WTC11 (cell line): ENCODE data around the gene SHKBP1.

Experiments
- CREB1 ChIP-seq: sonication (generic); formaldehyde crosslinking; IDR thresholded peaks from 2 replicates; pipeline ENCODE4 v1.8.0; 2023; ENCODE audit warnings: mild to moderate bottlenecking, missing genetic modification reagents
- ESRRA ChIP-seq: sonication (generic); formaldehyde crosslinking; IDR thresholded peaks from 2 replicates; pipeline ENCODE4 v1.8.1; 2022; ENCODE audit warnings: mild to moderate bottlenecking, missing genetic modification reagents, borderline replicate concordance
- MYBL2 ChIP-seq: sonication (generic); formaldehyde crosslinking; IDR thresholded peaks from 2 replicates; pipeline ENCODE4 v1.8.1; 2023; ENCODE audit warnings: mild to moderate bottlenecking, moderate library complexity, missing genetic modification reagents
- NFYB ChIP-seq: sonication (generic); formaldehyde crosslinking; conservative IDR thresholded peaks from 2 replicates; pipeline ENCODE4 v1.8.0; 2022; ENCODE audit warnings: low read depth, missing genetic modification reagents
- ZNF263 ChIP-seq: sonication (generic); formaldehyde crosslinking; IDR thresholded peaks from 2 replicates; pipeline ENCODE4 v1.8.1; 2022; ENCODE audit warnings: low read depth, mild to moderate bottlenecking, moderate library complexity, missing genetic modification reagents
- TF ChIP-seq, protein P1 (sequence below): fragments of 200-600 bp; IDR thresholded peaks from 2 replicates; pipeline ENCODE4 v1.8.0; 2022; ENCODE audit warnings: antibody characterized with exemption
- TF ChIP-seq, protein P2 (sequence below): sonication (generic); formaldehyde crosslinking; IDR thresholded peaks from 2 replicates; pipeline ENCODE4 v1.8.1; 2023; ENCODE audit warnings: mild to moderate bottlenecking, missing genetic modification reagents, moderate library complexity
- TF ChIP-seq, protein P3 (sequence below): sonication (generic); formaldehyde crosslinking; IDR thresholded peaks from 2 replicates; pipeline ENCODE4 v1.8.1; 2023; ENCODE audit warnings: mild to moderate bottlenecking, missing genetic modification reagents, moderate library complexity
- TF ChIP-seq, protein P4 (sequence below): sonication (generic); formaldehyde crosslinking; IDR thresholded peaks from 2 replicates; pipeline ENCODE4 v1.8.0; 2023; ENCODE audit warnings: missing genetic modification reagents
- TF ChIP-seq, protein P5 (sequence below): sonication (generic); formaldehyde crosslinking; IDR thresholded peaks from 2 replicates; pipeline ENCODE4 v1.8.1; 2022; ENCODE audit warnings: low read depth, missing genetic modification reagents, borderline replicate concordance

DNA sequence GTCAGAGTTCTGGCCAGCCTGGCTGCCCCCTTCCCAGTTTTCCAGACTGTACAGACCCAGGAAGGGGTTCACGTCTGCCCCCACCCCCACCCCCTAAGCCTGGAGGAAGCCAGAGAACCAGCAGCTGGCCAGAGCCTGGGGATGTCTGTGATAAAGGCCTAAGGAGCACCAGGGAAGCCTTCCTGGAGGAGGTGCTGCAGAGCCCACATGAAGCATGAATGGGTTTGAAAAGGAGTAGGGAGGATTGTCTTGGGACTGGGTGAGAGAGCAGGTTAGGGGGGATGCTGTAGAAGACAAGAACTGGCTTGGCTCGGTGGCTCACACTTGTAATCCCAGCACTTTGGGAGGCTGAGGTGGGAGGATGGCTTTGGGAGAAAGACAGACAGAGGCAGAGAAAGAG, 5.8 kb downstream of the SHKBP1 start:
- no peak for TF ChIP-seq ESRRA (CRISPR knock-in tag)
- TF ChIP-seq, protein P1, sequence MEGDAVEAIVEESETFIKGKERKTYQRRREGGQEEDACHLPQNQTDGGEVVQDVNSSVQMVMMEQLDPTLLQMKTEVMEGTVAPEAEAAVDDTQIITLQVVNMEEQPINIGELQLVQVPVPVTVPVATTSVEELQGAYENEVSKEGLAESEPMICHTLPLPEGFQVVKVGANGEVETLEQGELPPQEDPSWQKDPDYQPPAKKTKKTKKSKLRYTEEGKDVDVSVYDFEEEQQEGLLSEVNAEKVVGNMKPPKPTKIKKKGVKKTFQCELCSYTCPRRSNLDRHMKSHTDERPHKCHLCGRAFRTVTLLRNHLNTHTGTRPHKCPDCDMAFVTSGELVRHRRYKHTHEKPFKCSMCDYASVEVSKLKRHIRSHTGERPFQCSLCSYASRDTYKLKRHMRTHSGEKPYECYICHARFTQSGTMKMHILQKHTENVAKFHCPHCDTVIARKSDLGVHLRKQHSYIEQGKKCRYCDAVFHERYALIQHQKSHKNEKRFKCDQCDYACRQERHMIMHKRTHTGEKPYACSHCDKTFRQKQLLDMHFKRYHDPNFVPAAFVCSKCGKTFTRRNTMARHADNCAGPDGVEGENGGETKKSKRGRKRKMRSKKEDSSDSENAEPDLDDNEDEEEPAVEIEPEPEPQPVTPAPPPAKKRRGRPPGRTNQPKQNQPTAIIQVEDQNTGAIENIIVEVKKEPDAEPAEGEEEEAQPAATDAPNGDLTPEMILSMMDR, result no peak
- no peak for TF ChIP-seq ZNF263 (CRISPR knock-in tag)
- TF ChIP-seq, protein P2, sequence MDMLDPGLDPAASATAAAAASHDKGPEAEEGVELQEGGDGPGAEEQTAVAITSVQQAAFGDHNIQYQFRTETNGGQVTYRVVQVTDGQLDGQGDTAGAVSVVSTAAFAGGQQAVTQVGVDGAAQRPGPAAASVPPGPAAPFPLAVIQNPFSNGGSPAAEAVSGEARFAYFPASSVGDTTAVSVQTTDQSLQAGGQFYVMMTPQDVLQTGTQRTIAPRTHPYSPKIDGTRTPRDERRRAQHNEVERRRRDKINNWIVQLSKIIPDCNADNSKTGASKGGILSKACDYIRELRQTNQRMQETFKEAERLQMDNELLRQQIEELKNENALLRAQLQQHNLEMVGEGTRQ (CRISPR knock-in tag), result no peak
- no peak for TF ChIP-seq CREB1
- no peak for TF ChIP-seq MYBL2 (CRISPR knock-in tag)
- TF ChIP-seq, protein P3, sequence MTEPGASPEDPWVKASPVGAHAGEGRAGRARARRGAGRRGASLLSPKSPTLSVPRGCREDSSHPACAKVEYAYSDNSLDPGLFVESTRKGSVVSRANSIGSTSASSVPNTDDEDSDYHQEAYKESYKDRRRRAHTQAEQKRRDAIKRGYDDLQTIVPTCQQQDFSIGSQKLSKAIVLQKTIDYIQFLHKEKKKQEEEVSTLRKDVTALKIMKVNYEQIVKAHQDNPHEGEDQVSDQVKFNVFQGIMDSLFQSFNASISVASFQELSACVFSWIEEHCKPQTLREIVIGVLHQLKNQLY (CRISPR knock-in tag), result no peak
- TF ChIP-seq, protein P4, sequence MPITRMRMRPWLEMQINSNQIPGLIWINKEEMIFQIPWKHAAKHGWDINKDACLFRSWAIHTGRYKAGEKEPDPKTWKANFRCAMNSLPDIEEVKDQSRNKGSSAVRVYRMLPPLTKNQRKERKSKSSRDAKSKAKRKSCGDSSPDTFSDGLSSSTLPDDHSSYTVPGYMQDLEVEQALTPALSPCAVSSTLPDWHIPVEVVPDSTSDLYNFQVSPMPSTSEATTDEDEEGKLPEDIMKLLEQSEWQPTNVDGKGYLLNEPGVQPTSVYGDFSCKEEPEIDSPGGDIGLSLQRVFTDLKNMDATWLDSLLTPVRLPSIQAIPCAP, result no peak
- TF ChIP-seq, protein P5, sequence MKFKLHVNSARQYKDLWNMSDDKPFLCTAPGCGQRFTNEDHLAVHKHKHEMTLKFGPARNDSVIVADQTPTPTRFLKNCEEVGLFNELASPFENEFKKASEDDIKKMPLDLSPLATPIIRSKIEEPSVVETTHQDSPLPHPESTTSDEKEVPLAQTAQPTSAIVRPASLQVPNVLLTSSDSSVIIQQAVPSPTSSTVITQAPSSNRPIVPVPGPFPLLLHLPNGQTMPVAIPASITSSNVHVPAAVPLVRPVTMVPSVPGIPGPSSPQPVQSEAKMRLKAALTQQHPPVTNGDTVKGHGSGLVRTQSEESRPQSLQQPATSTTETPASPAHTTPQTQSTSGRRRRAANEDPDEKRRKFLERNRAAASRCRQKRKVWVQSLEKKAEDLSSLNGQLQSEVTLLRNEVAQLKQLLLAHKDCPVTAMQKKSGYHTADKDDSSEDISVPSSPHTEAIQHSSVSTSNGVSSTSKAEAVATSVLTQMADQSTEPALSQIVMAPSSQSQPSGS, result no peak
- TF ChIP-seq NFYB (CRISPR knock-in tag), result no peak
